H1 (cell line): ENCODE data around the gene MYH9.

Source experiments
- E2F6 ChIP-seq: IDR thresholded peaks from 2 replicates; pipeline ENCODE4 v1.6.1; 2012; ENCODE audit warnings: inconsistent platforms
- POLR2A ChIP-seq, 2 experiments: IDR thresholded peaks; 1 replicate in 1 of 2; 2 replicates in 1 of 2; pipeline ENCODE4 v1.6.1; 2011; ENCODE audit warnings: low read depth in 2 of 2, low read length in 2 of 2, mild to moderate bottlenecking in 2 of 2; ENCODE audit errors: control extremely low read depth in 1 of 2
- TF ChIP-seq, protein P1 (sequence below), 3 experiments: IDR thresholded peaks; 1 replicate in 2 of 3; 2 replicates in 1 of 3; pipeline versions ENCODE4 v1.5.1 to v1.6.1; 2011; ENCODE audit warnings: low read length in 3 of 3, mild to moderate bottlenecking in 3 of 3, inconsistent platforms in 2 of 3, low read depth in 1 of 3, moderate library complexity in 1 of 3; ENCODE audit not compliant: insufficient read depth in 1 of 3; ENCODE audit errors: control extremely low read depth in 1 of 3

DNA sequence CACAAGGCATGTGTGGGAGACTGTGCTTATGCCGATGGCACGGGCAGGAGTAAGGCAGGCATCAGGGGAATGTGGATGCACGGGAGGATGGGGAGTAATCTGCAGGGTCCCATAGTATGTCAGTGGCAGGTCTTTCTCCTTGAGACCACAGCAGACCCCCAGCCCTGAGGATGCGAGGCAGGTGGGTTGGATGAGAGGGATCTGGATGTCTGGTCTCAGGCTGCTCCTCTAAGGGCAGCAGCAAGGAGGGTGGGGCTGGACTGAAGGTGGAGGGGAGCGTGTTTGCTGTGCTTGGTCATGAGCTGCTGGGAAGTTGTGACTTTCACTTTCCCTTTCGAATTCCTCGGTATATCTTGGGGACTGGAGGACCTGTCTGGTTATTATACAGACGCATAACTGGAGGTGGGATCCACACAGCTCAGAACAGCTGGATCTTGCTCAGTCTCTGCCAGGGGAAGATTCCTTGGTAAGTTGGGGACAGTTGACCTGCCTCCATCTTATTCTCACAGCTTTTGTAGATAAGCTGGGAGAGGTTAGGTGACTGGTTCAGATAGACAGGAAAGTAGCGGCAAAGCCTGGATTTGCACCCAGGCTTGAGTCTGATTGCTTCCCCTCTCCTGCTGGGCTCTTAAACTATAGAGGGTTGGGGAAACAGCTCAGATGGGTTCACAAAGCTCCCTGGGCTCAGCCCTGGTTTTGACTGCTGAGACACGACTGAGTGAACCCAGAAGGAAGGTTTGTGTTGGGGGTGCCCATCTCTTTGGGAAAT, 134.8 kb downstream of the MYH9 start, which contains the start of gene APOL1:
- TF ChIP-seq E2F6 (no peak), POLR2A (IDR thresholded peaks at IDR 0.05; ENCODE audit: control extremely low read depth in 1 of 2, low read depth in 2 of 2, low read length in 2 of 2) (no peak)
- TF ChIP-seq, protein P1, sequence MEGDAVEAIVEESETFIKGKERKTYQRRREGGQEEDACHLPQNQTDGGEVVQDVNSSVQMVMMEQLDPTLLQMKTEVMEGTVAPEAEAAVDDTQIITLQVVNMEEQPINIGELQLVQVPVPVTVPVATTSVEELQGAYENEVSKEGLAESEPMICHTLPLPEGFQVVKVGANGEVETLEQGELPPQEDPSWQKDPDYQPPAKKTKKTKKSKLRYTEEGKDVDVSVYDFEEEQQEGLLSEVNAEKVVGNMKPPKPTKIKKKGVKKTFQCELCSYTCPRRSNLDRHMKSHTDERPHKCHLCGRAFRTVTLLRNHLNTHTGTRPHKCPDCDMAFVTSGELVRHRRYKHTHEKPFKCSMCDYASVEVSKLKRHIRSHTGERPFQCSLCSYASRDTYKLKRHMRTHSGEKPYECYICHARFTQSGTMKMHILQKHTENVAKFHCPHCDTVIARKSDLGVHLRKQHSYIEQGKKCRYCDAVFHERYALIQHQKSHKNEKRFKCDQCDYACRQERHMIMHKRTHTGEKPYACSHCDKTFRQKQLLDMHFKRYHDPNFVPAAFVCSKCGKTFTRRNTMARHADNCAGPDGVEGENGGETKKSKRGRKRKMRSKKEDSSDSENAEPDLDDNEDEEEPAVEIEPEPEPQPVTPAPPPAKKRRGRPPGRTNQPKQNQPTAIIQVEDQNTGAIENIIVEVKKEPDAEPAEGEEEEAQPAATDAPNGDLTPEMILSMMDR (IDR thresholded peaks at IDR 0.05; ENCODE audit: control extremely low read depth in 1 of 3, insufficient read depth in 1 of 3, low read depth in 1 of 3, low read length in 3 of 3): no peak
